ENCODE measurements around the gene ABCA8. TPM values are rescaled to one million over a fixed set of nuclear protein-coding genes. Genes with fewer than 3 reads are reported as not detected.

The ABCA8 gene
- total RNA-seq, 2 donors from 2014 or later: 6.8 to 9.7 TPM

DNA sequence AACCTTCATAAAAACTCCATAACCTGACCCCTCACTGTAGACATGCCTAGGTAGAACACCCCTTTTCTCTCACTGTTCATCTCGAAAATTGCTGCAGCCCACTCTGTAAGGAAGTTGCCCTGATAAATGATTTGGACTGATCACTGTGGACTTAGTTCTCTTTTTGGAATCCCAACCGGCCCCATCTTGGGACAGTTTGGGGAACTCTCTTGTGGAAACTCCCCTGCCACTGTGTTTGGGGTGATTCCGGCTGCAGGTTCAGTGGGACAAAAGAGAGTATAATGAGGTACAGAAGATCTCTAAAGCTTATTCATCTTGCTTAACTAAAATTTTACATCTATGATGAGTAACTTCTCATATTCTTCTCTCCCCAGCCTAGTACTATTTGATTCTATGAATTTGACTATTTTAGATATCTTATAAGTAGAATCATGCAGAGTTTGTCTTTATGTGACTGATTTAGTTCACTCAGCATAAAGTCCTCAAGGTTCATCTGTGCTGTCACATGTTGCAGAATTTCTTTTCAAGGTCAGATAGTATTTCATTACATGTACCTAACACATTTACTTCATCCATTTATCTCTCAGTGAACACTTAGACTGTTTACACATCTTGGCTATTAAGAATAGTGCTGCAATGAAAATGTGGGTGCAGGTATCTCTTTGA lies 84.9 kb downstream of the ABCA8 start:
- Histone ChIP-seq H3K27ac (no peak overlapping the region), H3K9me3 (no peaks in the 10 kb centered on the region), H3K9ac (ENCODE audit: low read depth in 2 of 2, low read length in 2 of 2) (no peak overlapping the region), H3K36me3 (no peaks in the 10 kb centered on the region), H3K4me1 (no peaks in the 10 kb centered on the region), H3K4me3 (no peak overlapping the region), H3K27me3 (no peaks in the 10 kb centered on the region)
- intact Hi-C loops (cut with DNase I): no loop called here
- TF ChIP-seq, protein P1, sequence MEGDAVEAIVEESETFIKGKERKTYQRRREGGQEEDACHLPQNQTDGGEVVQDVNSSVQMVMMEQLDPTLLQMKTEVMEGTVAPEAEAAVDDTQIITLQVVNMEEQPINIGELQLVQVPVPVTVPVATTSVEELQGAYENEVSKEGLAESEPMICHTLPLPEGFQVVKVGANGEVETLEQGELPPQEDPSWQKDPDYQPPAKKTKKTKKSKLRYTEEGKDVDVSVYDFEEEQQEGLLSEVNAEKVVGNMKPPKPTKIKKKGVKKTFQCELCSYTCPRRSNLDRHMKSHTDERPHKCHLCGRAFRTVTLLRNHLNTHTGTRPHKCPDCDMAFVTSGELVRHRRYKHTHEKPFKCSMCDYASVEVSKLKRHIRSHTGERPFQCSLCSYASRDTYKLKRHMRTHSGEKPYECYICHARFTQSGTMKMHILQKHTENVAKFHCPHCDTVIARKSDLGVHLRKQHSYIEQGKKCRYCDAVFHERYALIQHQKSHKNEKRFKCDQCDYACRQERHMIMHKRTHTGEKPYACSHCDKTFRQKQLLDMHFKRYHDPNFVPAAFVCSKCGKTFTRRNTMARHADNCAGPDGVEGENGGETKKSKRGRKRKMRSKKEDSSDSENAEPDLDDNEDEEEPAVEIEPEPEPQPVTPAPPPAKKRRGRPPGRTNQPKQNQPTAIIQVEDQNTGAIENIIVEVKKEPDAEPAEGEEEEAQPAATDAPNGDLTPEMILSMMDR (IDR thresholded peaks at IDR 0.05): no peak
- no peak for DNase-seq

DNA sequence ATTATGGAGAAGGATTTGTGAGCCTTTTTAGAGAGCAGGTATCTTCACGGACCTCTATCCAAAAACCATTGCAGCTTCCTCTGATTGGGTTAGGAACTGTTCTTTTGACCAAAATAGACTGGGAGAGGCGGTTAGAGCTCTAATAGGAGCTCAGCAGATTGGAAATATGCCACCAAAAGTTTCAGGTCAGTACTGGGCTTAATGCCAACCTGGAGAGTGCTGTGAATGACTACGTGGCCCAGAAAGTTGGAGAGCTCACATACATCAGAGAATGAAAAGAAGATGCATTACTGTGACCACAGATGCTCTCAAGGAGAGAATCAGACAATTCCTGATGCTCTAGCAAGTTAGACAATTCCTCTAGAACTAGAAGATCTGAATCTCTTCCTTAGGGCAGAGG lies 86.5 kb downstream of the ABCA8 start:
- no peak overlapping the region for H3K9ac ChIP-seq (ENCODE audit: low read depth in 2 of 2, low read length in 2 of 2)
- no peaks in the 10 kb centered on the region for H3K9me3 ChIP-seq
- no peaks in the 10 kb centered on the region for H3K4me1 ChIP-seq
- H3K27me3 ChIP-seq: no peaks in the 10 kb centered on the region
- TF ChIP-seq, protein P1 (IDR thresholded peaks at IDR 0.05): no peak
- intact Hi-C loops (cut with DNase I): no loop called here
- no peaks in the 10 kb centered on the region for H3K36me3 ChIP-seq
- H3K27ac ChIP-seq: no peak overlapping the region
- DNase-seq: no peak
- H3K4me3 ChIP-seq: no peak overlapping the region

DNA sequence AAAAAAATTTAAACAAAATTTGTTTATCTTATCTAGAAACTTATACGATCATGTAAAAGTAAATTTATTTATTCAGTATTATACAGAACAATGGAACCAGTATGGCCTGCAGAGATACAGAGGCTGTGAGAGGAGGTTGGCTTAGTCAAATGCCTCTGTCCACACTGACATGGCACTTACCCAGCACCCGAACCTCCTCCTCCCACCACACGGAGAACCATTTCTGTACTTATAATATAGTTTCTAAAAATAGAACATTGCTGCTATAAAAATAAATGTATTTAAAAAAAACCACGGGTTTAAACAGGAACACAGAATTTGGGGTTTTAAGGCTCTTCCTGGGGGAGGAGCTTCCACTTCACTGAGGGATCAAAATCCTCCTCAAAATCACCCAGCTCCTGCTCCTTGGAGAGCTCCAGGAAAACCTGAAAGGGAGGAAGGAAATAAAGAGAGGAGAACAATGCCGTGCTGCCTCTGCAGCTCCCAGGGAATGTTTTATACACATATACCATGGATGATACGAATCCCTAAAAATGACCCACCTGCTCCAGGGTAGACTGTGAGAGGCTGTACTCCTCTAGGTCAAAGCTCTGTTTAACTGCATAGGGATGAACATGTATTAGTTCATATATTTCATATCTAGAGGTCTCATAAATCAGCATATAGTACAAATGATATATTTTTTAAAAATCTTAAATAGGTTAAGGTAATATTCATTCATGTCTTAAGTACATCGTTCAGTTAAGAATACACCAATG lies 87.3 kb downstream of the ABCA8 start:
- no peaks in the 10 kb centered on the region for H3K27me3 ChIP-seq
- intact Hi-C loops (cut with DNase I): no loop called here
- no peaks in the 10 kb centered on the region for H3K9me3 ChIP-seq
- TF ChIP-seq, protein P1 (IDR thresholded peaks at IDR 0.05): no peak
- H3K27ac ChIP-seq: no peak overlapping the region
- no peaks in the 10 kb centered on the region for H3K36me3 ChIP-seq
- no peak overlapping the region for H3K4me3 ChIP-seq
- no peak overlapping the region for H3K9ac ChIP-seq (ENCODE audit: low read depth in 2 of 2, low read length in 2 of 2)
- no peaks in the 10 kb centered on the region for H3K4me1 ChIP-seq
- DNase-seq: no peak

DNA sequence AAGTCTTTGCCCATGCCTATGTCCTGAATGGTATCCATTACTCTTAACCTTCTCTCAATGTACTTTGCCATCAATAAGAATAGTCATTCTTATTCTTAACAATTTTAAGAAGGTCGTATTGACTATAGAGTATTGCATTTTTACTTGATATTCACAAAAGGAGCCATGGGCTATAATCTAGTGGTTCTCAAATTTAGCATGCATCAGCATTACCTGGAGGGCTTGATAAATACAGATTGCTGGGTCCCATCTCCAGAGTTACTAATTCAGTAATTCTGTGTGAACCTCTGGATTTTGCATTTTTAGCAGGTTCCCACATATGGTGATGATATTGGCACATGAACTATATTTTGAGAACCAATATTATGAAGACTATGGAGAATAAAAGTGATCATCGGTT lies 89.6 kb downstream of the ABCA8 start:
- Histone ChIP-seq H3K27me3 (no peaks in the 10 kb centered on the region), H3K27ac (no peak overlapping the region), H3K9ac (ENCODE audit: low read depth in 2 of 2, low read length in 2 of 2) (no peak overlapping the region), H3K4me1 (no peaks in the 10 kb centered on the region), H3K36me3 (no peaks in the 10 kb centered on the region), H3K9me3 (no peaks in the 10 kb centered on the region), H3K4me3 (no peak overlapping the region)
- DNase-seq: no peak
- intact Hi-C loops (cut with DNase I): no loop called here
- TF ChIP-seq, protein P1 (IDR thresholded peaks at IDR 0.05): no peak

DNA sequence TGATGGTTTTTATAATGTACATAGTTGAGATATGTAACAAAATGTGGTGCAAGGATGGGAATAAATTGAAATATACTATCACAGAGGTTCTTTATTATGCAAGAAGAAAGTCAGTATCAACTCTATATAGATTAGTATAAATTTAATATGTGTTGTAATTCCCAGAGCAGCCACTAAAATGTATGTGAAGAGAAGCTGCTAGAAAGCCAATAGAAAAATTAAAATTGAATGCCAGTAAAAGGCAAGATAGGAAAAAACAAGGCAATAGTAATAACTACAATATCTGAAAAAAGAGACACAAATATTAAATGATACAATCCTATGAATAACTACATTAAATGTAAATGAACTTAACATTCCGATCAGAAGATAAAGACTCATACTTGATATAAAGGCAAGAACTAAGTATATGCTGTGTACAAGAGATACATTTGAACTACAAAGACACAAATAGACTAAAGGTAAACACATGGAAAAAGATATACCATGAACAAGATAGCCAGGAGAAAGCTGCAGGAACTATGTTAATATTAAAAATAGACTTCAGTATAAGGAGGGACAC lies 92.0 kb downstream of the ABCA8 start:
- Histone ChIP-seq H3K27me3 (no peaks in the 10 kb centered on the region), H3K9me3 (no peaks in the 10 kb centered on the region), H3K4me3 (no peak overlapping the region), H3K36me3 (no peaks in the 10 kb centered on the region), H3K9ac (ENCODE audit: low read depth in 2 of 2, low read length in 2 of 2) (no peak overlapping the region), H3K27ac (no peak overlapping the region), H3K4me1 (no peaks in the 10 kb centered on the region)
- intact Hi-C loops (cut with DNase I): no loop called here
- DNase-seq: no peak
- TF ChIP-seq, protein P1 (IDR thresholded peaks at IDR 0.05): no peak
